ENCODE measurements around the gene PTPRO. TPM values are rescaled to one million over a fixed set of nuclear protein-coding genes. Genes with fewer than 3 reads are reported as not detected.

The PTPRO gene
- total RNA-seq, 6 experiments from 2014 or later = 0.43 to 2.7 (median 1.1) TPM

DNA sequence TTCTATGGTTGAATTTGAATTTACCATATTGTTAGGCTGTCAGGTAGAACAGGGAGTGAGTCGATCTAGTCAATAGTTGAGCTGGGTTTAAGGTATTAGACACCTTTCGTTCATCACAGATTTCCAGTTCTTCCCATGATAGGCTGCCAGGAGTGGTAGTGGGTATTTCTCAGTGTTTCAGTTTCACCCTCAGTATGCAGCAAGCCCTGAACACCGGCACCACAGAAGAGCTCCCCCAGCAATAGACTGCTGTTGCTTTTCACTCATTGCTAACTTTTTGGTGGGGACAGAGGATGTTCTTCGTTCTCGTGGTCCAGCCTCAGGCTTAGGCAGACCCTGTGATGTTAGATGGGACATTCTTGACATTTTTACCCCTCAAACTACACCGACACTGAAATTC lies 164.6 kb downstream of the PTPRO start:
- no peaks in the 10 kb centered on the region for H3K27me3 ChIP-seq
- intact Hi-C loops (cut with DNase I) = no loop called here
- no peak for ATAC-seq

DNA sequence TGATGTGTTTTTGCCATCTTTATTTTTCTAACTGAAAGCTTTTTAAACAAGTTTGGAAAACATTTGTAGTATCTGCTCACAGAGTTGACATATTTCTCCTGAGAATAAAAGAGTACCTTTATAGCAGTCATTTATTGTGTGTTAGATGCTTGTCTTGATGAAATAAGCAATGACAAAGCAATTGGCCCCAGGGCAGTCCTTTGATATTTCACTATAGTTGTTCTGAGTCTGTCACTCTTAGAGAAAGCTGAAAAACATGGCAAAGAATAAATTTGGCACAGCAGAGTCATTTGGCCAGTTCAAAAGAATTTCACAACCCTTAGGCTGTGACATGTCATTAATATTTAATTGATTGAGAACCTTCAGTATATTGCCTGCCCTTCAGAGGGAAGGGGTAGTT lies 166.2 kb downstream of the PTPRO start:
- H3K27ac ChIP-seq = no peak overlapping the region
- H3K36me3 ChIP-seq = no peaks in the 10 kb centered on the region
- ATAC-seq = no peak
- H3K27me3 ChIP-seq = no peaks in the 10 kb centered on the region
- no peaks in the 10 kb centered on the region for H3K4me1 ChIP-seq
- TF ChIP-seq POLR2A (IDR thresholded peaks at IDR 0.05) = no peak
- TF ChIP-seq, protein P1, sequence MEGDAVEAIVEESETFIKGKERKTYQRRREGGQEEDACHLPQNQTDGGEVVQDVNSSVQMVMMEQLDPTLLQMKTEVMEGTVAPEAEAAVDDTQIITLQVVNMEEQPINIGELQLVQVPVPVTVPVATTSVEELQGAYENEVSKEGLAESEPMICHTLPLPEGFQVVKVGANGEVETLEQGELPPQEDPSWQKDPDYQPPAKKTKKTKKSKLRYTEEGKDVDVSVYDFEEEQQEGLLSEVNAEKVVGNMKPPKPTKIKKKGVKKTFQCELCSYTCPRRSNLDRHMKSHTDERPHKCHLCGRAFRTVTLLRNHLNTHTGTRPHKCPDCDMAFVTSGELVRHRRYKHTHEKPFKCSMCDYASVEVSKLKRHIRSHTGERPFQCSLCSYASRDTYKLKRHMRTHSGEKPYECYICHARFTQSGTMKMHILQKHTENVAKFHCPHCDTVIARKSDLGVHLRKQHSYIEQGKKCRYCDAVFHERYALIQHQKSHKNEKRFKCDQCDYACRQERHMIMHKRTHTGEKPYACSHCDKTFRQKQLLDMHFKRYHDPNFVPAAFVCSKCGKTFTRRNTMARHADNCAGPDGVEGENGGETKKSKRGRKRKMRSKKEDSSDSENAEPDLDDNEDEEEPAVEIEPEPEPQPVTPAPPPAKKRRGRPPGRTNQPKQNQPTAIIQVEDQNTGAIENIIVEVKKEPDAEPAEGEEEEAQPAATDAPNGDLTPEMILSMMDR (IDR thresholded peaks at IDR 0.05) = no peak
- no peak overlapping the region for H3K4me3 ChIP-seq
- H3K9me3 ChIP-seq = peaks cover 0 to 3% (median 0%) of the 10 kb centered on the region in 4 donors
- DNase-seq = no peak
- intact Hi-C loops (cut with DNase I) = no loop called here

More for the DNA sequence above, 164.6 kb downstream of the PTPRO start:
- H3K9me3 ChIP-seq = peaks cover 0 to 3% (median 0%) of the 10 kb centered on the region in 4 donors
- no peak for TF ChIP-seq POLR2A (IDR thresholded peaks at IDR 0.05)
- TF ChIP-seq, protein P1 (IDR thresholded peaks at IDR 0.05) = no peak
- no peak for DNase-seq
- H3K27ac ChIP-seq = no peak overlapping the region
- no peak overlapping the region for H3K4me3 ChIP-seq
- no peaks in the 10 kb centered on the region for H3K4me1 ChIP-seq
- H3K36me3 ChIP-seq = no peaks in the 10 kb centered on the region
- 60% methylated on average over 6 of the region's 6 CpGs for WGBS (ENCODE audit: insufficient coverage, low coverage, low lambda C conversion rate, missing lambda C conversion rate)

DNA sequence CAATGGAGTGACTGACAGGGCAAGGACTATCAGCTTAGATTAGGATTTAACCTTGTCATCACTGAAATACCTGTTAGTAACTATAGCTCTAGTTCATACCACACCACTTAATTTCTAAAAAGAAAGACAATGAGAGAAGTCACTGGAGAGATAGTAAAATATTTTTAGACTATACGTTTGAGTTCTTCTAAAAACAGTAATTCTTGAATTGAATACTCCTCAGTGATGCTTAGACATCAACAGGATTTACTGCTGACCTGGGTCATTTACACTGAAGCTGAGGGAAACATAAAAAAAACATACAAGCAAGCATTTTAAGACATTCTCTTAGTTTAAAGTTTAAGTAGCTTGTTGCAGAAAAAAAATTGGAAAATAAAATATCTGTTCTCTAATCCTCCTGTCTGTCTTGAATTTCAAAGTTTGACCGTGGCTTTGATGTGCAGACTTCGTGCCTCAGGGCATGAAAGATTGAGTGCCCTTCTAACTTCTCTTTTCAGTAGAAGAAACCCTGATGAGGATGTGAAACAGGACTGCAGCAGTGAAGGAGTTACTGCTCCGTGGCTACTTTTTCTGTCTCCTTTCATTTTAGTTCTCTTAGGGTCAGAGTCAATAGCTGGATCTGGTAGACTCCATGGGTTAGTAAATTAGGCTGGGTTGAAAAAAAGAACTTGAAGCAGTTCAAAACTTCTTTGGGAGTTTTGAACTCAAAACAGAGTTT lies 172.2 kb downstream of the PTPRO start:
- ATAC-seq (no peak), DNase-seq (no peak)
- Histone ChIP-seq H3K27me3 (no peaks in the 10 kb centered on the region), H3K9me3 (no peaks in the 10 kb centered on the region), H3K4me3 (no peak overlapping the region), H3K27ac (no peak overlapping the region), H3K4me1 (no peaks in the 10 kb centered on the region), H3K36me3 (no peaks in the 10 kb centered on the region)
- intact Hi-C loops (cut with DNase I) = no loop called here
- WGBS (ENCODE audit: insufficient coverage, low coverage, low lambda C conversion rate, missing lambda C conversion rate) = 19% methylated on average over 4 of the region's 4 CpGs
- no peak for TF ChIP-seq POLR2A (IDR thresholded peaks at IDR 0.05)
- TF ChIP-seq, protein P1 (IDR thresholded peaks at IDR 0.05) = no peak

DNA sequence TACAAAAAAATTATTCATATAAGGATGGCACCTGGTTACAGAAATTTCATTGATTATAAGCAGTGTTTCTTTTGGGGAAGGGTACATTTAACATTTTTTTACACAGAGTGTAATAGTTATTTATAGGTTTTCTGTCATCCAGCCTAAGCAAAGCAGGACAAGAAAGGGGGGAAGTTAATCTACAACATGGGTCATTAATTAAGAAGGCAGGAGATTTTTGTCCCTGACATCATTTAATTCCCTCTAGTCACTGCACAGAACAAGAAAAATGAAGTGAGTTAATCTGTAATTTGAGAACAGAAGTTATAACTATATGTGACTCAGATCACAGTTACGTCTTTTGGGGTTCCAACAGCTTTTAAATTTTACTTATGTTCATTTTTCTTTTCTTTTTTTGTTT lies 173.4 kb downstream of the PTPRO start:
- ATAC-seq = no peak
- intact Hi-C loops (cut with DNase I) = no loop called here

More for the DNA sequence above, 173.4 kb downstream of the PTPRO start:
- TF ChIP-seq POLR2A (IDR thresholded peaks at IDR 0.05) = no peak
- TF ChIP-seq, protein P1 (IDR thresholded peaks at IDR 0.05) = no peak
- 0% methylated on average over 1 of the region's 1 CpG for WGBS (ENCODE audit: insufficient coverage, low coverage, low lambda C conversion rate, missing lambda C conversion rate)
- H3K4me3 ChIP-seq = no peak overlapping the region
- no peak overlapping the region for H3K27ac ChIP-seq
- no peak for DNase-seq
- H3K4me1 ChIP-seq = no peaks in the 10 kb centered on the region
- no peaks in the 10 kb centered on the region for H3K27me3 ChIP-seq
- no peaks in the 10 kb centered on the region for H3K36me3 ChIP-seq
- H3K9me3 ChIP-seq = no peaks in the 10 kb centered on the region
